ENCODE results near the gene TTC32.

- no peak for TF ChIP-seq EZH2 (optimal IDR thresholded peaks at IDR 0.05; ENCODE audit: low read depth, low read length)
- TF ChIP-seq CTCF (IDR thresholded peaks at IDR 0.05; ENCODE audit: low read length), result no peak
- TF ChIP-seq EZH2phosphoT487 (IDR thresholded peaks at IDR 0.05; ENCODE audit: low read length), result no peak
Measured at GRCh38 chr2:19937004-19937403, 35.2 kb upstream of the TTC32 start.
